GM18907 (cell line): ENCODE results near the gene PAK5.

ENCODE experiments used
- ATAC-seq: cut with Tn5 transposase; IDR thresholded peaks from one replicate; pipeline ENCODE4 v1.9.1; 2021; ENCODE audit warnings: mild to moderate bottlenecking, moderate library complexity; ENCODE audit not compliant: unreplicated experiment

The PAK5 gene

DNA sequence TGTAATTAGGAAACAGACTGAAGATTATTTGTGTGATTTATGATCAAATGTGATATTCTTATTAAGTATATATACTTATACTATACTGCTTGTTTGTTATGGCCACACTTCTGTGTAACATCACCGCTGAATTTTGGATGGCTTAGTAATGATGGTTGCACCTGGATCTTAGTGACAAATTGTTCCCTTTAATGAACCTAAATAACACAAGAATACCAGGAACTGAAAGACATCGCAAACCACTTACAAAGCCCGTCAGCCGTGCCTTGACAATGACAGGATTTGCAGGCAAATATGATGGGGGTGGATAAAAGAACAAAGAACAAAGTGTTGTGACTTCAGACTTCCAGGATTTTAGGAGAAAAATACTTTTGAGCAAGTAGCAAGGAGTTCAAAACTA lies 257.4 kb downstream of the PAK5 start:
- no peak for ATAC-seq

DNA sequence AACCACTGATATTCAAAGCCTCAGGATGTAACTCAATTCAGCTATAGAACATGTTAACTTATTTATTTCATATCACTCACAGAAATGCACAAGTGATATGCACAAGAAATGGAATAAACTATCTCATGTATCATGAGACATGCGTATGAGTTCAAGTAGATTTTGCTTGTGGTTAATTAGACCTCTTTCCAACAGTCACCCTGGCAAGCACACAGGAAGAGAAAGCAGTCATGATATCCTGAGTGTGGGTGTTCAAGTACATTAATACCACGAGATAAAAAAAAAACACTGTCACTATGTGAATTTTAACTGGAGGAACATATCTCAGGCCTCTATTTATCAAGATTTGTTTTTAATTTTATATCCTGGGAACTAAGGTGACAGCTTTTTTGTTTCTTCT lies 260.3 kb downstream of the PAK5 start:
- no peak for ATAC-seq

DNA sequence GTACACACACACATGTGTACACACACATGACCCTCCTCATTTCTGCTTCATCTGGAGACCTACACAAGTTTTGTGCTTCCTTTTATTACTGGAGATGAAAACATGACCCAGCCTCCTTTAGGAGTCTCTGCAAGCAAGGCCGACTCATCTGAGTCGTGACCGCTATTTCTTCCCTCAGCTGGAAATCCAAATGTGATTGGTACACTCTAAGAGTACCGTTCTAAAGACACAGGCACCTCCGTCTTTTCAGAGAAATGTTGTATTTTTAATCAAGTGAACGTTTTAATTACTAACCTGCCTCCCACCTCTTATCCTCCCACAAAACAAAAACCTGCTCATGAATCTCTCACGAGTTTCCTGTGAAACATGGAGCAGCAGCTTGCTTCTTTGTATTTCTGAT lies 261.5 kb downstream of the PAK5 start:
- ATAC-seq, result no peak

DNA sequence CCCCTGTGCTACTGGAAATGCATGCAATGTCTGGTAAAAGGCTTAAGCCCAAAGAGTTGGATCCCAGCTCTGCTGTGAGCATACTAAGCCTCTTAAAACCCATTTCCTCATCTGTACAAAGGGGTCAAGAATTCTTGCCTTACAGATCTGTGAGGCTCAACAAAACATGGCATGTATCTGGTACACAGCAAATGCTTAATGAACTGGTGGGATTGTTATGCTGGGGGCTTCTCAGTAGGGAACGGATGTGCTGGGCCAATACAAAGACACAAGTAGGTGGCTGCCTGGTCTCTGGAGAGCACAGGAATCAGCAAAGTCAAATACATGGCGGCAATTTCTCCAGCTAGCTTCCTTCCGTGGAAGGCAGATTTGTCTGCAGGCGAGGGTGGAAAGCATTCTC lies 262.2 kb downstream of the PAK5 start:
- no peak for ATAC-seq

DNA sequence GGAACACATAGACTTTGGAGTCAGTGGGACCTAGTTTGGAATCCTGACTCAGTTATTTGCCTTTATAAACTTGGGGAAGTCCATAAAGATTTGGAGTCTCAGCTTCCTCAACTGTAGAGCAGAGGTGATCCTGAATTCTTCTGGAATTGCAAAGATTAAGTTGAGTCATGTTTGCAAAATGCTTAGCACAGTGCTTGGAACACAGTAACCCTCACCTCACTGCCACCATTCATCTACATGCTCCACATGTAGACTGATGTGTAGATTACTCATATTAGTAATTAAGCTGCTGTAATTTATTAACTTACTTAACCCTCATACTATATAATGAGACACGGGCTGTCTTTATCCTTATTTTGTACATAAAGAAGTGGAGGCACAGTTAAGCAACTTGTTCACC lies 263.0 kb downstream of the PAK5 start:
- ATAC-seq, result no peak

DNA sequence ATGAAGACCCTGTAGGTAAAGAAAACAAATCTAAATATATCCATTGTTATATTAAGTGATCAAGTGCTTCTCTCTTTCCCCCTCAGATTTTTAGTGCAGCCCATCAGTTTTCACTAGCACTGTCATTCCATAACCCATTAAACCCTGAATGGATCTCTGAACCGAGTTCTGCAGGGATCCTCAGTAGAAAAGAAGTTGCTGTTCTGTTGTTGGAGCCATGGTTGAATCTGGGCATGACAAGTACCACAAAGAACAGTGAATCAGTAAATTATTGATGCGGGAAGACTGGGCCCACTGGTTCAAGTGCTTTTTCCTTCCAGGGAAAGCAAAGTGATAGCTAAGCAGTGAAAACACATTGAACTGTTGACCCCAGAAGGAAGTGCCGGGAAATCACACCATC lies 264.1 kb downstream of the PAK5 start:
- no peak for ATAC-seq

DNA sequence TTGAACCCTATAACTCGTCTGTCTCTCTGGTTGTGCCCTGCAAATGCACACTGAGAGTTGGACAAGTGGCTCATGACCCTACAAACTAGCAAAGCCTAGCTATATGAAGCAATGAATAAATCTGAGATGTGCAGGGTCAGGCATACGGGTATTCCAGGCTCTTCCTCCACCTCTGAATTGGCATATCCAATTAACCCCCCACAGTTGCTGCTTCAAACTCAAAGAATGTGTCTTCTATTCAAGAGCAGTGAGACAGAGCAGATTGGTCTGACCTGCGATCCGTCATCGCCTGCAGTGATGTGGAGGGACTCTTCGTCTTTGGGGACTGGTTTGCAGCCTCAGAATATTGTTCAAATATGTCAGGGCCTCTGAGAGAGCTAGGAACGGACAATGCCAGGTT lies 264.7 kb downstream of the PAK5 start:
- no peak for ATAC-seq

DNA sequence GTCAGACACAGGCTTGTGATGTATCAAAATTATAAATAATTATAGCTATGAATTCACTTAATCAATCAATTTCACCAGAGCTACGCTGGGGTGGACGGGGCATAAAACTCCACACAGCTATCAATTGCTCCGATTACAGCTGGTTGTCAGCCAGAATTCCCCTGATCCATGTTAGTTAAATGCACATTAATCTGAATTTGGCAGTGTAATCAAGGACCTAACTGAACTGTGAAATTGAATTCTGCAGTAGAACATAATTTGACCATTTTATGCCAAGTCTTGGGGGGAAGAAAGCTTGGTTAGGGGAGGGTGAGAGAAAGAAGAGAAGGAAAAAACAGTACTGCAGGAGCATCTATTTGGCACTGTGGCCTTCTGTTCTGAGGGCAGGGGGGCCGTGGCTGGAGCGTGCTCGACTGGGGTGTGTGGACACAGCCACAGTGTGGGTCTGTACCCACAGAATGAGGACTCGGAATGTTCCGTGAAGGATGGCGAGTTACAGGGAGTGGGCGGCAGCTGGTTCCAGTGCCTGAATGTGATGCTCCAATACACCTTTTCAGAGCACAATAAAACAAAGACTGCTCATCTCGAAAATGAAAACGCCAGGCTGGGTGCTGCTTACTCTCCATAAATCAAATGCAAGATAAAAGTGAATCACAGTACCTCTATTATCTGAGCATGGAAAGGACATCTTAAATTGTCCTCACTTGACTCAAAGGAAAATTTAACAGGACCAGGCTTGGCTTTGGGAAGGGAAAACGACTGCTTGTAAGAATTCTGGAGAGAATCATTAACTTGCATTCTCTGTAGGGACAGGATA lies 265.3 kb downstream of the PAK5 start:
- ATAC-seq, result no peak

DNA sequence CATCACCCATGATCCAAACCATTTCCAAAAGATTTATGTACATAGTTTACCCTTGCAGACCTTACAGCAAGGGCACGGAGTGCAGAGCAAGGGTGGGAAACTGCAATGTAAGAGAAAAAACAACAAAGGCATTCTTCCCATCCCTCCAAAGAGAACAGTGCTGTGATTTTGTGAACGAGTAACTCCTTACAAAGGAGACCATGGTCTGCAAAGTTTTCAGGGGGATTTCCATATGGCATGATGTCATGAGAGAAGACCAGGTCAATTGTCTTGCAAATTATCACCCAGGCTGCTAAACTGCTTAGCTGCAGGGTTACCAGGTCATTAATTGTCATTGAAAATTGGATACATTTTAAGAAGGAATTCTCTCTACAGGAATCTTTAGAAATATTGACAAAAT lies 266.2 kb downstream of the PAK5 start:
- ATAC-seq, result no peak

DNA sequence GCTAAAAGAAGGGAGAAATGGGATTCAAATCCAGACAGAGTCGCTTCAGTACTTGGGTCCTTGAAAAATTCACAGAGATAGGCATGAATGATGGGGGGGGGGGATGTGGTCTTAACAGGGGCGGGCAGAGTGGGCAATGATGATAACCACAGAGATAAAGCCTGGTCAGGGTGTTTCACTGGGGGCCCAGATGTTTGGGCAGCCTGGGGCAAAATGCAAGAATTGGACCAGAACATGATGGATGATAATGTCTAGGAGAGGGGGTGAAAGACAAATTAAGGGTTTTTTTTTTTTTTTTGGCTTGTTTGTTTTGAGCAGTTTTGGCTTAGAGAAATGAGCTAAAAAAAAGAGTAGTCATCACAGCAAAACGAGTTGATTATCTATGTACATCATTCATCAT lies 267.1 kb downstream of the PAK5 start:
- ATAC-seq, result no peak

DNA sequence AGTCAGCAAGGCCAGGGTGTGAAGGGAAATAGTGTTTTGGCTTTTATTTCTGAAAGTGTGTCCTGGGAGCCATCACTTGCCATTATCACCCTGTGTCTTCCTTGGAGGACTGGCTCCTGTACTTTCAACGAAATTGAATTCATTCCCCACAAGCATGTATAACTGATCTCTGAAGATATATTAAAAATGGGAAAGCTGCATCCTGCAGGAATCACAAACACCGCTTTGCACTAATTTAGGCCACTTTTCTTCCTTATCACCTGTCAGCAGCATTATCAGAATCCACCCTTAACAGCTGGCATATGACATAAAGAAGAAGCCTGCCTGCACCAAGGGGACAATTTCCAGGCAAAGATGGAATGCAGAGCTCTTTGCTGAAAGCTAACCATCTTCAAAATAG lies 268.3 kb downstream of the PAK5 start:
- ATAC-seq, result no peak

DNA sequence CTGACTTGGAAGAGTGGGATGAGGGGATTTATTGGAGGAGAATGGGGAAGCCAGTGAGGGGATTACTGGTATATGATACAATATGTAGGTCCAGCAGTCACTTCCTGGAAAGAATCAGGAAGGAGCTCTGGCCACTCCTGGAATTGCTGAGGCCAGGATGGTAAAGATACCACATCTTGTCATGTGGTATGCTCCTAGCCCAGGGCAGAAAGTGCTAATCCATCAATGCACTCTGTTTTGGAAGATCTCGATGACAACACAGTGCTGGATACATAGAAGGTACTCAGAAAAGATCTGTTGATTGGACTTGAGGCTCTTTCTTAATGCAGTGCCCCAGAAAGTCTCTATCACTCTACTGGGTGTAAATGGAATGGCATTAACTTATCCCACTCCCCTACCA lies 271.9 kb downstream of the PAK5 start:
- no peak for ATAC-seq

DNA sequence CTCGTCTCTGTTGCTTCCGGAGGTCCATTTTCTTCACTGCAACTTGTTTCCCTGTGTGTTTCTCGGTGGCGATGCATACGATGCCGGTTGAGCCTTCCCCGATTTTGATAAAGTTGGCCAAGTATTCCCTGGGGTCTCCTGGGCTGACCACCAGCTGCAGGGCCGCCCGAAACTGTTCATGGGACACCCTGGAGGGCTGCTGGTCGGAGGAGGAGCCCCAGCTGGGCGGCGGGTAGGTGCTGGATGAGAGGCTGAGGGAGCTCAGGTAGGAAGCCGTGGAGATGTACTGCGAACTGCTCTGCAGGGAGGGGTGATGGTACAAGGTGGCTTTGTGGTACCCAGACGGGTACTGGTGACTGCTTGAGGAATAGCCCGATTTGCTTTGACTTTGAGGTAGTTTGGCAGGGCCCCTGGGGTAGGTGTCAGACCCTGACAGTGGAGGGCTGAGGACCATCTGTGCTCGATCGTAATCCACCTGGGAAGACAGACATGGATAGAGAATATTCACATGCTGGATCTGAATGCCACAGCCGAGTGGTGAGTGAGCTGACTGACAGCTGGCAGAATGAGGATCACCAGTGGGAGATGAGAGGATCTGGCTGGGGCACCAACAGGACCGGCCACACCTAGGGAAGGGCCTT lies 272.8 kb downstream of the PAK5 start:
- no peak for ATAC-seq

DNA sequence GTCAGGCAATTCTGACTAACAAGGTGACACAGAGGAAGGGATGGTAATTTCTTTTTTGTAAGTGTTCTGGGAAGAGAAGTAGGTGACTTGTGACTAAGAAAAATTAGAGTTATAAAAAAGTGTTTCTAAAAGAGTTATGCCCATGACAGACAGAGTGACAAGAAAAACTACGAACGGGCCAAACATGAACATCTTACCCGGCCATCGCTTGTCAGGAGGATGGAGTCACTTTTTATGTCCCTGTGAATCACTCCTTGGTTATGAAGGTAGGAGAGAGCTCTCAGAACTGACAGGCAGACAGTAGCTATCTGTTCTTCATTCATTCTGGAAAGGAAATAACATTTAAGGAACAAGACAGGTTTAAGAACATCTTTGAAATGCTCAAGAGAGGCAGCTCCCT lies 281.5 kb downstream of the PAK5 start:
- ATAC-seq, result no peak

DNA sequence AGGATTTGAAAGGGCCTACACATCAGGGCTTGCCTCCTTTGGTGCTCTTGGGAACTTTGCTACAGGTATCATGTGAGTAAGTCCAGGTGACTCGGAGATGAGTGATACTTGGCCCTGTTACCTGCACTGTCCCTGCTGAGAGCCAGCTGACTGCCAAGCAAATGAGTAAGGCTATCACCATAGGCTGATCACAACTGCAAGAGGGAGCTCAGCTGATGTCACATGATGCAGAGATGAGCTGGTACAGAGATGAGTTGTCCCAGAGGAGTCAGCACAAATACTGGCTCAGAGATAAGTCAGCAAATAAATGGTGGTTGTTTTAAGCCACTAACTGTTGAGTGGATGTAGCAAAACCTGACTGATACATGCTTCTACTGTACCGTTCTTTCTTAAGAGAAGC lies 283.1 kb downstream of the PAK5 start:
- no peak for ATAC-seq

DNA sequence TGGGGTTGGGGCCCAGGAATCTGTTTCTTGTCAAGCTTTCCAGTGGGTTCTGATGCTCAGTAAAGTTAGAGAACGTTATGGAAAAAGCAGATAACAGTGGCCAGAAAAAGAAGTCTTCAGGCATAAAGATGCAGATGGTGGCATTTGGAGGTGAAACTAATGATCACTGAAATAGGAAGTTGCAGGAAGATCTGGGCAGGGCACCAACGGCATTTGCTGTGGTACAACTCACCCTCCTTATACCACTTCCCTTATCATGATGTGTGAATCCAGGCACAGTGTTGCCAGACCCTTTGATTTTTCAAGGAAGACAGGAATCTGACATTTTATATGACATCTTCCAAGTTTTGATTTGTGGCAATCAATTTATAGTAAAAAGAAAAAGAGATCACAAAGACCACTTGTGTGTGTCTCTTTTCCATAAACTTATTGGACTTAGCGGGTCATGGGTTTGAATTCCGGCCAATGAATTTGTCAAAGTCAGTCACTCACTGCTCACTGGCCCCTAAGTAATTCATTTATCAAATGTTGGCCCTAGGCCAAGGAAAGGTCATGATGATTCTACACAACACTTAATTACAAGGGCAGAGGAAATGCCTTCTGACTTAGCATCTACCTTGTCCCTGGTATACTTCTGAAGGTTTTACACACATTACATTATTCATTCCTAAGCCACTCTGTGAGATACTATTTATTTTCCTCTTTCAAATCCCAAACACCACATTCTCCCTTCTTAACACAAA lies 286.9 kb downstream of the PAK5 start:
- ATAC-seq, result no peak

DNA sequence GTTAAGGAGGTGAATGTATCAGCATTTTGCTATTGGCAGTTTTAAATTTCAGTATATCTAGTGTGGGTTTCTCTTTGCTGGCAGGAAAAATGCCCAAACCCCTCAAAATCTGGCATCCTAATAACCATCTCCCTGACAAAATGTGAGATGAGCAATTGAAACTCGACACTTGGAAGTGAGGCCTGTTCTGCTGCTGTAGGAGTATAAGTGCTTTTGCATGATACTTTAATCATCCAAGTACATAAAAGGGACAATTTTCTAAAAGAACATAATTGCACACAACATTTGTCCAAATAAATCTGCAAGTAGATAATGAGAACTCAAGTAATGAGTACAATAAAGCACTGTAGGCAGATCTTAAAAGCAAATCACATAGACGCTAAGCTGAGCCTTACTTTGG lies 288.0 kb downstream of the PAK5 start:
- no peak for ATAC-seq

DNA sequence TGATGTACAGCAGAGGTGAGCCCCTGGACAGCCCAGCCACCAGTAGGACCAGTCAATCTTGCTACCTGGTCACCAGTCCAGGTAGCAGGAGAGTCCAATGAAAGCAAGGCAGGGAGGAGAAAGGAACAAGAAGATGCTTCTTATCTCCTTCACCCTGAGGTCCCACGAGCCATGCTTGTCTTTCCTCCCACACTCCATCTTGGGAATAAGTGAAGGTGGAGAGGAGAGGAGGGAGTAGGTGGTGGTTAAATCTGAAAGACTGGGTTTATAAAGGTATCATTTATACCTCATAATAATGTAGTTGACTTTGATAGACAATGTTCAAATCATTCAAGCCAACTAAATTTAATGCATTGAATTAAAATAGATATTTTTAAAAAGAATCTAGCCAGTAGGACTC lies 288.6 kb downstream of the PAK5 start:
- ATAC-seq, result no peak

DNA sequence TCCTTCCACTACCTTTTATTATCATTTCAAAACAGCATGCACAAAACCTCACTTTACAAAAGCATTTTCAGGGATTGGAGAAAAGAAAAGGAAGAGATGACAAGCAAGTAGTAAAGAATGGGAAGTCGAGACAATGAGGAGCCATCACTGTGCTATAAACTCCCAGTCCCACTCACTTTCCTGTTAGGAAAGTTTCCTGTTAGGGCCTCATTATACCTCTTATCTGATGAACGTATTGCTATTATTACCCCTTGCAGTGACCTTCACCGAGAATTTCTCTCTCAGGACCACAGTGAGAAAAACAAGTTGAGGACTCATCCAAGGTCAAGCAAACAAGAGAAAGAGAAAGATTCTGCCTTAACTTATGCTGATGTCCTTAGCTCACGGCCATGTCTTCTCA lies 295.7 kb downstream of the PAK5 start:
- ATAC-seq, result no peak

DNA sequence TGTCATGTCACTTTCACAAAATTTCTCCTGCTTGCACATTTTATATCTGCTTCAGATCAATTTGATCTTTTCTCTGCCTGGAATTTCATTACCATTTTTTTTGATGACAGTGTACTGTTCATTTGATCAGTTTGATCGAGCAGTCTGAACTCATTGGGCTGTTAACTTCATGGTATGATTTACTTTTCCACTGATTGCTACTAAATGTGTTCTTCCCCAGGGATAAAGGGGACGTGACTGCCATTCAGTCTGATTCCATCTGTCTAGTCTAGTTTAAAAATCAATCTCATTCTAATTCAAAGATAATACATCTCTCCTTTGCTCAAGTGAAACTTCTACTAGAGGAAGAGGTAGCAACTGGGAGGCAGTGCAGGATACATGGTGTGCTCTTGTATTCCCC lies 303.4 kb downstream of the PAK5 start:
- no peak for ATAC-seq

DNA sequence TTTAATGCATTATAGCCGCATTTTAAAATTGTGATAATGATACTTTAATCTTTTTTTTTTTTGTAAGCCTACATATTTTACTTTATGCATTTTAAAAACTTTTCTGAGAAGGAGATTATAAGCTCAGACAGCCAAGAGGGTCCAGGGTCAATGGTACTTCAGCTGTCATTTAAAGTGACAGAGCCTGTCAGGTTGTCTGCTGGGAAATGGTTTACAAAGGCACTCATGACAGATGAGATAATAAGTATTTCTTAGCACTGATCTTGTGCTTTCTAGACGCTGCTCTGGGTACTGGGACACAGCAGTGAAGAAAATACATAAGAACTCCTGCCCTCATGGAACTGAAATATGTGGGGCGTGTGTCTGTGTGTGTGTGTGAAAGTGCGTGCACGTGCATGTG lies 304.9 kb downstream of the PAK5 start:
- no peak for ATAC-seq
